Skeletal muscle tissue (tissue), 4 donors: ENCODE measurements around the gene MPDZ. TPM values are rescaled to one million over a fixed set of nuclear protein-coding genes. Genes with fewer than 3 reads are reported as not detected.

ENCODE experiments used
- H3K27ac ChIP-seq: one replicate; pipeline ENCODE4 v1.7.0; 2013; ENCODE audit warnings: mild to moderate bottlenecking, low read depth, low read length, inconsistent platforms
- H3K27me3 ChIP-seq, 3 donors: one replicate each; pipeline ENCODE4 v1.7.0; 2013; ENCODE audit warnings: low read length in 3 of 3; ENCODE audit not compliant: control insufficient read depth in 3 of 3, insufficient read depth in 3 of 3
- H3K36me3 ChIP-seq, 3 donors: one replicate each; pipeline ENCODE4 v1.7.0; 2013; ENCODE audit warnings: low read length in 3 of 3; ENCODE audit not compliant: control insufficient read depth in 3 of 3, insufficient read depth in 3 of 3
- H3K4me1 ChIP-seq, 3 donors: one replicate each; pipeline ENCODE4 v1.7.0; 2013; ENCODE audit warnings: low read length in 3 of 3, mild to moderate bottlenecking in 3 of 3; ENCODE audit not compliant: control insufficient read depth in 3 of 3, insufficient read depth in 3 of 3
- H3K4me3 ChIP-seq, 3 donors: one replicate each; pipeline ENCODE4 v1.7.0; 2013; ENCODE audit warnings: low read length in 3 of 3
- H3K9ac ChIP-seq, 3 donors: one replicate each; pipeline ENCODE4 v1.7.0; 2013; ENCODE audit warnings: low read length in 3 of 3, mild to moderate bottlenecking in 3 of 3, moderate library complexity in 2 of 3, low read depth in 1 of 3
- H3K9me3 ChIP-seq, 3 donors: one replicate each; pipeline ENCODE4 v1.7.0; 2013; ENCODE audit warnings: low read length in 3 of 3; ENCODE audit not compliant: control insufficient read depth in 3 of 3
- total RNA-seq: library from RNA; depleted of rRNA; stranded (reverse); fragments of >200 nt; gene quantifications from one replicate; pipeline ENCODE4 v1.2.3, GENCODE V29; 2014
- donor health status: Osteomylitis.

The MPDZ gene
- total RNA-seq, 1 donor from 2014 or later = 40.2 TPM

DNA sequence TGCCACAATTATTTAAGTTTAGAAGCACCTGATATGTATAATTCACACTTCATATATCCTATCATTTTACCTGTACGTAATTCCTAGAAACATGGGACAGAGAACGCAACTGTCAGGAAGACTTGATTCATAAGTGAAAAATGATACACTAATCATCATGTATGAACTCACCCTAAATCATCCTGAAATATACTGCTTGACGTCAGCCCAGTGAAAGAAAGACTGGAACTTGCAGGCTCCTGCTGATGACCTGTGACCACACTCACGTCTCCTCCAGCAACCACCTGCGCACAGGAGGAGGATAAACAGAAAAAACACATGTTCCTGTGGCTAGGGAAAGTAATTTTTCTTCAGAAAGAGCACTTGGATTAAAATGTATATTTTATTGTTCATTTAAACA, 169.7 kb downstream of the MPDZ start:
- peaks cover 21 to 38% (median 33%) of the 10 kb centered on the region in 3 donors for H3K36me3 ChIP-seq
- H3K9ac ChIP-seq = no peak overlapping the region
- H3K27ac ChIP-seq = no peak overlapping the region
- no peaks in the 10 kb centered on the region for H3K27me3 ChIP-seq
- no peak overlapping the region for H3K4me3 ChIP-seq
- no peaks in the 10 kb centered on the region for H3K9me3 ChIP-seq
- no peaks in the 10 kb centered on the region for H3K4me1 ChIP-seq

DNA sequence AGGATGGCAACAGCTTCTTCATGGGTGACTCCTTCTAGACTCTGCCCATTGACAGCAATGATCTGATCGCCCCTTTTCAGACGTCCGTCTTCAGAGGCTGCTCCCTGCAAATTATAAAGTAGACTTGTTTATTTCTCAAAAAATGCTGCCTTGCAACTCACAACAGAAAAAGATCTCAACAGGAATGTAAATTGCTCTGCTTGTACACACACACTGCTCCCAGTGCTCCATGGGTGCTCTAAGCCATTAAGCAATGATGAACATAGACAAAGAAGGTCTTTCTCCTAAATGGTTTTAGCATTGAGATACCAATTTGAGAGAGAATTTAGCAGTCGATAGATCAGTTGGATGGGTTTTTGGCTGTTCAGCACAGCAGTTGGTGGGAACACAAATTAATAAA, 172.5 kb downstream of the MPDZ start:
- Histone ChIP-seq H3K27ac (no peak overlapping the region), H3K9ac (no peak overlapping the region), H3K4me3 (no peak overlapping the region), H3K9me3 (no peaks in the 10 kb centered on the region), H3K27me3 (no peaks in the 10 kb centered on the region), H3K4me1 (no peaks in the 10 kb centered on the region), H3K36me3 (peaks cover 21 to 33% (median 33%) of the 10 kb centered on the region in 3 donors)

DNA sequence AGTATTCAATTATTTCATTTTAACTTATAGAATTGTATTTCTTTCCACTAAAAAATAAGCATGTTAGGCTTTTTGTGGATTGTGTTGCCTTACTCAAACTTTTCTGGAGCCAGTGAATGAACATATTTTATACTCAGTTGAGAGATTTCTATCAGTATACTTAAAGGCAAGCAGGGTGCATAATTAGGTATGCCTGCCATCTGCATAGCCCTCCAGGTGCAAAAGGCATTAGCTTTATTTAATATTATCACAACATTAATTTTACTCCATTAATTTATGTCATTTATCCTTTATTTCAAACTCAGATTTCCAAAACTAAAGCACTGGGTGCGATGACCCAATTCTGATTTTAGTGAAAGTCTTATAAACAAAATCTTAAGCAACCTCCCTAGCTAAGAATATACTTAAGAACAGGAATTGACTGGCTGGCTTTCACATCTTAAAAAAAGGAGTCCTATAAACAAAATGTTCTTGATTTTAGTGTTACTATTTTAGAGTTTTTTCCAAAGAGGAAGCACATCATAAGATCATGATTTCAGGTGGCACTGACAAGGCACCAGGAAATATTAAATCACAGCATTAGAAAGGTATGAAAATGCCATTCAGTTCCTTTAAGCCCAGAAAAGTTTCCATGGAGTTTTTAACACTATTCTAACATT, 178.4 kb downstream of the MPDZ start:
- H3K27me3 ChIP-seq = no peaks in the 10 kb centered on the region
- no peaks in the 10 kb centered on the region for H3K9me3 ChIP-seq
- H3K4me3 ChIP-seq = no peak overlapping the region
- H3K9ac ChIP-seq = no peak overlapping the region
- no peak overlapping the region for H3K27ac ChIP-seq
- H3K36me3 ChIP-seq = peaks cover 0 to 10% (median 8%) of the 10 kb centered on the region in 3 donors
- no peaks in the 10 kb centered on the region for H3K4me1 ChIP-seq

DNA sequence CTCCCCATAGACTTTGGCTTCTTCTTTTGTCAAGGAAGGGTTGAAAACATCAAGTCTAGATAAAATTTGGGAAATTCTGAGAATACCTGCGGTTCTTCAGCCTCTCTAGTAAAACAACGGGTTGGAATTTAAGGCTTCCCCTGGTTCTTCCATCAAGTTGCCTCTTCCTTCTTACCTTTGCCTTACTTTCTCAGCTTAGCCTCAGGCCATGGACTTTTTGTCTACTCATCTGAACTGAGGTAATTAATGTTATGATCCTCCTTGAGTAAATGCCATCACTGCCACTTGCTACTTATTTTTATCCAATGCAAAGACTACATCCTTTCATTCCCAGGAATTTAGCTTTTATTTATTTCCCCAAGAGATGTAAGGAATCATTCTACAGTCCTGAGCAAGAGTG, 184.4 kb downstream of the MPDZ start:
- Histone ChIP-seq H3K27ac (no peak overlapping the region), H3K9ac (no peak overlapping the region), H3K36me3 (no peaks in the 10 kb centered on the region), H3K27me3 (no peaks in the 10 kb centered on the region), H3K4me3 (no peak overlapping the region), H3K4me1 (no peaks in the 10 kb centered on the region), H3K9me3 (no peaks in the 10 kb centered on the region)

DNA sequence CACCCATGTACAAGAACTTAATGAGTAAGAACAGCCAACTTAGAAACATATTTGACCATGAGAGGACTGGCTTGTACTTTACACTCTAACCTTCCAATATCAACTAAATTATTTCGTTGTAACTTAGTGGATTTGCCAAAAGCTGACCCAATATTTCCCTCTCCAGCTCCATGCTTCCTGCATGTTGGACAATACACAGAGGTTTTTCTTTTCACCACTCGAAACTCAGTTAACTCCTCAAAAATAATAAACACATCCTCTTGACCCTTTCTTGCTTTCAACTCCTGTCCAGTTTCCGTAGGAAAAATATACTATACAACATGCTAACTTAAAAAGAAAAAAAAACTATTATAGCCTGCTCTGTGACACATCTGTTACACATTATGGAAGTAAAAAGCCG, 188.9 kb downstream of the MPDZ start:
- Histone ChIP-seq H3K9me3 (no peaks in the 10 kb centered on the region), H3K36me3 (no peaks in the 10 kb centered on the region), H3K4me3 (no peak overlapping the region), H3K27me3 (no peaks in the 10 kb centered on the region), H3K9ac (no peak overlapping the region), H3K27ac (no peak overlapping the region), H3K4me1 (no peaks in the 10 kb centered on the region)

DNA sequence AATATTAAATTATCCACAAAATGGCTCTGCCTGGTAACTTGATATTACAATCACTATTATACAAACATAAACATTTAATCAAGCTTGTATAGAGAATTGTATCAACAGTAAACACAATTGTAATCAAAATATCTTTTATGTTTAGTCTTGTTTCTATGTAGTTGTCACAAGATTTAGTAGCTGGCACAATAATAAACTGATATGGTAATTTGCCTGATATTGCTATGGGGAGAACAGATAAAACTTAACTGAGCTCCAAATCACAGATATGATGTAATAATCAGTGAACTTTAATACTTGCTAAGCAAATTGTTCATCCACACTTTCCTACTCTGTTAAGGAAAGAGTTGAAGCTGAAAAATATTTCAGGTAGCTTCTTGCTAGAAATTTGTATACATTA, 189.8 kb downstream of the MPDZ start:
- no peaks in the 10 kb centered on the region for H3K4me1 ChIP-seq
- H3K27me3 ChIP-seq = no peaks in the 10 kb centered on the region
- no peaks in the 10 kb centered on the region for H3K36me3 ChIP-seq
- H3K27ac ChIP-seq = no peak overlapping the region
- no peaks in the 10 kb centered on the region for H3K9me3 ChIP-seq
- H3K4me3 ChIP-seq = no peak overlapping the region
- no peak overlapping the region for H3K9ac ChIP-seq

DNA sequence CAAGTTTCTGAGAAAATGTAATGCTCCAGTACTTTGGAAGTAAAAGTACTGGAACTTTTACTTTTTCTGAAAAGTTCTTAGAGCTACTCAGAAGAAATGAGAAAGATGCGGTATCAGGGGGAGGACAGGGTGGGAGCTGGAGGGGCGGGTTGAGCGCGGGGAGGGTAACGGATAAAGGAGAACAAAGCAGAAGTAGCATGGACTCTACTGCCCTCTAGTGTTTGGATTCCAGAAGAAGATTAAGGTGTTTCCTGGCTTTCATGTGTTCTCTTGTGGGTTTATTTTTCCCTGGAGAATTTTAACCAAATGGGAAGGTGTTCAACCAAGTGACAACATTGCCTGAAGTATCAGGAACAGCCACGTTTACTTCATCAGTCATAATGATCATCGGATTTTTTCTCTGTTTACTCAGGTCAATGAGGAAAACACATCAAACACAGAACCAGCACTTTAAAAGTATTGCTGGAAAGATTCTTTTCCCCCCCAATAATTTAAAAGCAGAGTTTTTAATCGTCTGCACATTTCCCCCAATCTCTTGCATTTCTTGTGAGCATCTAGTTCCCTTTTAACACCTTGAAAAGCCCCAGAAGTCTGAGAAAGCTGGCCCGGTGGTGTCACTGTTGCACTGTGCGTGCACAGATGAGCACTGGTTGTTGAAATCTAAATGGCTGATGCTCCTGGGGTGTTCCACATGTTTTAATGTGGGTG, 190.6 kb downstream of the MPDZ start:
- Histone ChIP-seq H3K4me3 (no peak overlapping the region), H3K4me1 (no peaks in the 10 kb centered on the region), H3K27me3 (no peaks in the 10 kb centered on the region), H3K36me3 (no peaks in the 10 kb centered on the region), H3K27ac (no peak overlapping the region), H3K9ac (no peak overlapping the region), H3K9me3 (no peaks in the 10 kb centered on the region)

DNA sequence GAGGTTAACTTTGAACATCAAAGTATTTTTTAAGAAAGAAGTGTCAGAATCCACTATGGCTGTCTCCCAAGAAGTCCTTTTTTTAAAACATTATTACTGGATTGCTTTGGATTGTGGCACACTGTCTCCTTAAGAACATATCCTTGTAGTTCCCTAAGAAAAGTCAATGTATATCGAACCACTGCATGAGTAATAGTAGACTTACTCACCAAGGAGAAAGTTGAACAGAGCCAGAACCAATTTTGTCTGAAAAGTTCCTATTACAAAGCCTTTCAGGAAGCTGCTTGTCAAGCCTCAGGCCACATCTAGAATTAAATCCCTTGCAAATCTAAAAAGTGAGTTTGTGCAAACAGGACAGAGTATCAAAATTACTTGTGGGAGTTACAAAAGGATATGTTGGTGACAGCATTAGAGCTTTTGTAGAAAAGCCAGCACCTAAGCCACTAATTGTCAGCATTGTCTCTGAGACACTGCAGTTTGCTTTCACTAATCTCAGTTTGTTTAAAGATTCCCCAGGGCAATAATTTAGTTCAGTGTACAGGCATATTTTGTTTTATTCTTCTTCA, 195.4 kb downstream of the MPDZ start:
- H3K4me3 ChIP-seq = no peak overlapping the region
- H3K27ac ChIP-seq = no peak overlapping the region
- H3K36me3 ChIP-seq = no peaks in the 10 kb centered on the region
- H3K27me3 ChIP-seq = no peaks in the 10 kb centered on the region
- H3K9me3 ChIP-seq = no peaks in the 10 kb centered on the region
- H3K9ac ChIP-seq = no peak overlapping the region
- no peaks in the 10 kb centered on the region for H3K4me1 ChIP-seq

DNA sequence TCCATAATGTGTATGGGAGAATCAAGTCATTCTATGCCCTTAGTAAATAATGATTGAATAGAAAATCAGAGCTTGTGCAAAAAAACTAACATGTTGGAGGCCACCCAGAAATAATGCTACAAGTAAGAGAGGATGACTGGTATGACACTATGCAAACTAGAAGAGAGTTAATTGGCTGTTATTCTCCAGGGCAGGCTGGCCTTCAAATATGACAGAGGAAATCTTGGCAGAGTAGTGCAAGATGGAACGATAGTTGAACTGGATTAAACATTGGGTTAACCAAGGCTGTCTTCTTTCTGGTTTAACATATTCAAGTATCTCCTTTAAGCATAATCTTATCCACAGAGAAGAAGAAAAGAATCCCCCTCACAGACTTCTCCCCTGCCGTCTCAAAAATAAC, 196.1 kb downstream of the MPDZ start:
- Histone ChIP-seq H3K9me3 (no peaks in the 10 kb centered on the region), H3K27me3 (no peaks in the 10 kb centered on the region), H3K4me3 (no peak overlapping the region), H3K9ac (no peak overlapping the region), H3K36me3 (no peaks in the 10 kb centered on the region), H3K4me1 (no peaks in the 10 kb centered on the region), H3K27ac (no peak overlapping the region)

DNA sequence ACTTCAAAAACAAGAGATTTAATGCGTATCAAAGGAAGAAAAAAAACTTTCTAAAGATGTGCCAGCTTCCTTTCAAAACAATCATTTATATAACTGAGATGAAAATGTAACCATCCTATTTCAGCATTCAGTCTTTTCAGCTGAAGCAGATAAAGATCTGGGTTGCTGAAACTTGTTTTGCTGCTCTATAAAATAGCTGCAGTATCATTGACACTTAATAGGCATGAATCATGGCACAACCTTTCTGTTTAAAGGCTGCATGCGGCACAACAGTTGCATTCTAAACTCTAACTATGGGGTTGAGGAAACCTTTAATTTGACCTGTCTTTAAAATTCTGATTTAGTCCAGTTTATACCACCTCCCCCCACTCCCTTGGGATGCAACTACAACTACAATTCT, 196.7 kb downstream of the MPDZ start:
- H3K27me3 ChIP-seq = no peaks in the 10 kb centered on the region
- H3K36me3 ChIP-seq = no peaks in the 10 kb centered on the region
- H3K4me3 ChIP-seq = no peak overlapping the region

More for the DNA sequence above, 196.7 kb downstream of the MPDZ start:
- no peak overlapping the region for H3K27ac ChIP-seq
- no peak overlapping the region for H3K9ac ChIP-seq
- H3K4me1 ChIP-seq = no peaks in the 10 kb centered on the region
- H3K9me3 ChIP-seq = no peaks in the 10 kb centered on the region
